Large intestine (tissue), 12 donors: ENCODE data around the gene TJP1. TPM values are rescaled to one million over a fixed set of nuclear protein-coding genes. Genes with fewer than 3 reads are reported as not detected.

Experiments used
- DNase-seq, 2 donors: peaks; one replicate each; pipeline versions ENCODE4 v3.0.0 to v3.0.0-alpha.2; 2013
- H3K27ac ChIP-seq: one replicate; pipeline ENCODE4 v1.5.1; 2013; ENCODE audit warnings: low read length
- H3K27me3 ChIP-seq: 2 replicates; pipeline ENCODE4 v1.6.1; 2013; ENCODE audit warnings: low read length; ENCODE audit not compliant: control insufficient read depth, insufficient read depth
- H3K36me3 ChIP-seq: 2 replicates; pipeline ENCODE4 v1.6.1; 2013; ENCODE audit warnings: low read length; ENCODE audit not compliant: control insufficient read depth, insufficient read depth
- H3K4me1 ChIP-seq: one replicate; pipeline ENCODE4 v1.6.1; 2013; ENCODE audit warnings: low read length; ENCODE audit not compliant: control insufficient read depth, insufficient read depth
- H3K4me3 ChIP-seq: one replicate; pipeline ENCODE4 v1.5.1; 2013; ENCODE audit warnings: low read length
- H3K9me3 ChIP-seq: one replicate; pipeline ENCODE4 v1.6.1; 2013; ENCODE audit warnings: mild to moderate bottlenecking, low read depth, low read length, moderate library complexity; ENCODE audit not compliant: control insufficient read depth
- WGBS: methylation state at CpG from one replicate; pipeline ENCODE4 v1.1.5; 2013; ENCODE audit warnings: low lambda C conversion rate; ENCODE audit not compliant: insufficient coverage; 5-methylcytosine and 5-hydroxymethylcytosine counted together
- long read RNA-seq, 11 donors: transcript quantifications; one replicate each; lab custom pipeline, GENCODE V29; 2026
- polyA plus RNA-seq: library from polyadenylated mRNA; unstranded; fragments of 120-200 nt; gene quantifications from one replicate; pipeline ENCODE4 v1.2.1, GENCODE V29; 2013

The TJP1 gene
- 62.9 TPM for polyA plus RNA-seq
- long read RNA-seq, donor 1, partial matches to known transcripts = 7 of 9 reads
- long read RNA-seq, donor 1, other reads (novel, unspliced or antisense) = 0 of 9 reads
- long read RNA-seq, donor 2, full-length matches to known transcripts = 4 of 27 reads
- long read RNA-seq, donor 2, partial matches to known transcripts = 23 of 27 reads
- long read RNA-seq, donor 2, other reads (novel, unspliced or antisense) = 0 of 27 reads
- long read RNA-seq, donor 3 = 0 reads
- long read RNA-seq, donor 4 = 0 reads
- long read RNA-seq, donor 5, full-length matches to known transcripts = 3 of 3 reads
- long read RNA-seq, donor 5, partial matches to known transcripts = 0 of 3 reads
- long read RNA-seq, donor 5, other reads (novel, unspliced or antisense) = 0 of 3 reads
- long read RNA-seq, donor 6, partial matches to known transcripts = 12 of 16 reads
- long read RNA-seq, donor 6, other reads (novel, unspliced or antisense) = 0 of 16 reads
- long read RNA-seq, donor 7, partial matches to known transcripts = 105 of 106 reads
- long read RNA-seq, donor 7, other reads (novel, unspliced or antisense) = 0 of 106 reads
- long read RNA-seq, donor 8, partial matches to known transcripts = 36 of 38 reads
- long read RNA-seq, donor 8, other reads (novel, unspliced or antisense) = 0 of 38 reads
- long read RNA-seq, donor 9 = 0 reads
- long read RNA-seq, donor 10, partial matches to known transcripts = 12 of 15 reads
- long read RNA-seq, donor 10, other reads (novel, unspliced or antisense) = 0 of 15 reads
- long read RNA-seq, donor 11, partial matches to known transcripts = 6 of 8 reads
- long read RNA-seq, donor 11, other reads (novel, unspliced or antisense) = 0 of 8 reads

- peak; percentile 65 to 89 for DNase-seq
- Histone ChIP-seq H3K4me1 (peaks cover 4% of the 10 kb centered on the region), H3K9me3 (no peaks in the 10 kb centered on the region), H3K27ac (peak within 1 kb of the TSS; percentile 97), H3K27me3 (no peaks in the 10 kb centered on the region), H3K4me3 (peak within 1 kb of the TSS; percentile 79), H3K36me3 (no peaks in the 10 kb centered on the region)
- WGBS = no CpG with 5 or more reads among the region's 80 CpGs
Measured at GRCh38 chr15:29822100-29822683, at the start of gene TJP1. TSS of gene TJP1 (minus strand) at chr15:29822468. CDS start at chr15:29822028, 440 bp downstream.

DNA sequence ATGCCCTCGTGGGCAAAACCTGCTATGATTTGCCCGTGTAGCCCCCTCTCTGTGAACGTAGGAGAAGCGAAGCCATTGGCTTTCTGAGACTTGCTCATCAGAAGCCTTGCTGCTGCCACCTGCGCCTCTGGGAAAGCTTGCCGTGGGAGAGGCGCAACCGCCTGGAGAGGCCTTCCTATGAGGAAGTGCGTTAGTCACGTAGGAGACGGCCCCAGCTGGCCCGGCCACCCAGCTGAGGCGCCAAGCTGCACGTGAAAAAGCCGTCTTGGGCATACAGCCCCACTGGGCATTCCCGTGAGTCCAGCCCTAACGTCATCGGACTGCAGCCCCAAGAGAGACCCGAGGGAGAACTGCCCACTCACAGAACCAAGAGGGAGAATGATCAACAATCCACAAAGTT lies 49.1 kb upstream of the TJP1 start:
- DNase-seq = no peak
- H3K4me1 ChIP-seq = no peaks in the 10 kb centered on the region
- H3K4me3 ChIP-seq = no peak overlapping the region
- no peaks in the 10 kb centered on the region for H3K9me3 ChIP-seq
- H3K27me3 ChIP-seq = no peaks in the 10 kb centered on the region
- H3K27ac ChIP-seq = no peak overlapping the region
- no peaks in the 10 kb centered on the region for H3K36me3 ChIP-seq
- WGBS = no CpG with 5 or more reads among the region's 19 CpGs

GRCh38 chr15:29870495-29871151 lies 48.4 kb upstream of the TJP1 start:
- Histone ChIP-seq H3K27ac (no peak overlapping the region), H3K9me3 (no peaks in the 10 kb centered on the region), H3K27me3 (no peaks in the 10 kb centered on the region), H3K4me1 (no peaks in the 10 kb centered on the region), H3K4me3 (no peak overlapping the region), H3K36me3 (no peaks in the 10 kb centered on the region)
- no peak for DNase-seq
- 40% methylated on average over 1 of the region's 11 CpGs for WGBS

DNA sequence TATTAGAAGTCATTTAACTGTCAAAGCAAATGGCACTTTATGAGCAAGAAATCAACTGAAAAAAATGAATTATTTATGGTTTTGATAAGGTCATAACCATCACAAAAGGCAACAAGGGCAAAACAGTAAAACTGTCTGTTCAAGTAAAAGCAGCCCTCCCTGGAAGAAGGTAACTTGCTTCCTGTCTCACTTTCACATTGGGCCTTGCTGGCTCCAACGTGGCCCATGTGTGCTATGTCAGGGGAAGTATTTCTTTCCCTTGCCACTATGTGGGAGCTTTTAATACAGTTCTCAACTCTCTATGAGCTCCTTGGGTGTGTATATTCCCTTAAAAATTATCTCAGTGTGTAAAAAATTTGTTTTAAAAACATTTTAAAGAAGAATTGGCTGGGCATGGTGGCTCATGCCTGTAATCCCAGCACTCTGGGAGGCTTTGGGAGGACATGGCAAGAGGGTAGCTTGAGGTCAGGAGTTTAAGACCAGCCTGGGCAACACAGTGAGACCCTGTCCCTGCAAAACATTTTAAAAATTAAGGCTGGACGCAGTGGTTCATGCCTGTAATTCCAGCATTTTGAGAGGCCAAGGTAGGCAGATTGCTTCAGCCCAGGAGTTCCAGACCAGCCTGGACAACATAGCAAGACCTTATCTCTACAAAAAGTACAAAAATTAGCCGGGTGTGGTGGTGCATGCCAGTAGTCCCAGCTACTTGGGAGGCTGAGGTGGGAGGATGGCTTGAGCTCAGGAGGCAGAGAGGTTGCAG lies 45.2 kb upstream of the TJP1 start:
- Histone ChIP-seq H3K4me1 (no peaks in the 10 kb centered on the region), H3K27me3 (no peaks in the 10 kb centered on the region), H3K9me3 (no peaks in the 10 kb centered on the region), H3K27ac (no peak overlapping the region), H3K4me3 (no peak overlapping the region), H3K36me3 (no peaks in the 10 kb centered on the region)
- WGBS = no CpG with 5 or more reads among the region's 3 CpGs
- no peak for DNase-seq

DNA sequence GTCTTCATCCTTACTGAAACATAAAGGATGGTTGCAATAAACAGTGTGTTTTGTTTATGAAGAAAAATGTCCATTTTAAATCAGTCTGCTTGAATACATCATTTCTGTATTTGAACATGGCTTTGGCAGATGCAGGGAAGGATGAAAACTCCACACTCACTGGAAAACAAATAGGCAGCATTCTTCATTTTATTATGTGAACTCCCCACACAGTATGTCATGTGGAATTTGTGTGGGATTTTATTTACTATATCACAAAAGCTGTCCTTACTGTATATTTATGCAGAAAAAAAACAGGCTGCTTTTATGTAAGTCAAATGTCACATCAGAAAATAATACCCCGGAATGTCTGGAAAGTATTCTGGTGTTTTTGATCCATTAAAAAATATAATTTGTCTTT lies 44.1 kb upstream of the TJP1 start:
- no peak for DNase-seq
- no peaks in the 10 kb centered on the region for H3K9me3 ChIP-seq
- no peaks in the 10 kb centered on the region for H3K27me3 ChIP-seq
- no peaks in the 10 kb centered on the region for H3K4me1 ChIP-seq
- WGBS = no CpG with 5 or more reads among the region's 1 CpG
- no peak overlapping the region for H3K4me3 ChIP-seq
- no peaks in the 10 kb centered on the region for H3K36me3 ChIP-seq
- no peak overlapping the region for H3K27ac ChIP-seq

DNA sequence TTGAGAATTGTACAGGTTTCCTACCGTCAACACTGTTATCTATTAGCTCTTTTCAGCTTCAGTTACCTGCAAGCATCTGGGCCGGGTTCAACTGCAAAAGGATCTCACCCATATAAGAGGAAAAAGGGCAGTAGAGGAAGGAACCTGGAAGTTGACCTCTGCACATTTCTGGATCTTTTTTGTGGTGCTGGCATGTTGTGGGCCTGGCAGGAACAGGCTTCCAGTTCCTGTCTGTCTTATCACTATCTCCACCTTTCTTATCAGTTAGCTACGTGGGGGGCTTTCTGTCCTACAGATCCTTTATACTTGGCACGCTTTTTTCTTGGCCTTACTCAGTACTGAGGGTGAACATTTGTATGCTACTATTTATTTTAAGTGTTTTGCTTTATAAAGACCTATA lies 42.2 kb upstream of the TJP1 start:
- Histone ChIP-seq H3K9me3 (no peaks in the 10 kb centered on the region), H3K4me1 (no peaks in the 10 kb centered on the region), H3K27ac (no peak overlapping the region), H3K4me3 (no peak overlapping the region), H3K36me3 (no peaks in the 10 kb centered on the region), H3K27me3 (no peaks in the 10 kb centered on the region)
- DNase-seq = no peak
- WGBS = 20% methylated on average over 1 of the region's 4 CpGs

- no peak overlapping the region for H3K27ac ChIP-seq
- no peaks in the 10 kb centered on the region for H3K27me3 ChIP-seq
- no peak for DNase-seq
- H3K36me3 ChIP-seq = no peaks in the 10 kb centered on the region
- WGBS = no CpG with 5 or more reads among the region's 4 CpGs
- H3K9me3 ChIP-seq = no peaks in the 10 kb centered on the region
- no peaks in the 10 kb centered on the region for H3K4me1 ChIP-seq
- H3K4me3 ChIP-seq = no peak overlapping the region
Measured at GRCh38 chr15:29863438-29863837, 41.2 kb upstream of the TJP1 start.

DNA sequence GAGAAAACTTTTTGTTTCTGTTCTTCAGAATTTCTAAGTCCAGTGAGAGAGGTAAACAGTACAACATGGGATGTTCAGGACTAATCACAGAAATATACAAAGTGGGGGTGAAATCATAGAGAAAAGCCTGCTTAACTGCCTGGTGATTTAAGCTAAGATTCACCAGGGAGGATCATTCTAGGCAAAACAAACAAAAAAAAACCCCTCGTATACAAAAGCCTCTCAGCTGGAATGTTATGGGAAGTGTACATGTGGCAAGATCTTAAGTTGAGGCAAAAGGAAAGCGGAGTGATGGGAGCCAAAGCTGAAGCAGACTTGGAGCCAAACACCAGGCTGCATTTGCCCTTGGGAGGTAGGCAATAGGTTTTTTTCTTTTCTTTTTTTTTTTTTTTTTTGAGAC lies 40.0 kb upstream of the TJP1 start:
- Histone ChIP-seq H3K27ac (no peak overlapping the region), H3K36me3 (no peaks in the 10 kb centered on the region), H3K9me3 (no peaks in the 10 kb centered on the region), H3K4me1 (no peaks in the 10 kb centered on the region), H3K27me3 (no peaks in the 10 kb centered on the region), H3K4me3 (no peak overlapping the region)
- no peak for DNase-seq
- WGBS = no CpG with 5 or more reads among the region's 2 CpGs

GRCh38 chr15:29860872-29861271 lies 38.6 kb upstream of the TJP1 start:
- H3K9me3 ChIP-seq = no peaks in the 10 kb centered on the region
- WGBS = no CpG with 5 or more reads among the region's 2 CpGs
- no peaks in the 10 kb centered on the region for H3K36me3 ChIP-seq
- H3K4me3 ChIP-seq = no peak overlapping the region
- no peak overlapping the region for H3K27ac ChIP-seq
- H3K4me1 ChIP-seq = no peaks in the 10 kb centered on the region
- DNase-seq = no peak
- H3K27me3 ChIP-seq = no peaks in the 10 kb centered on the region
